ENCODE data around the gene C17orf50.

The C17orf50 gene

DNA sequence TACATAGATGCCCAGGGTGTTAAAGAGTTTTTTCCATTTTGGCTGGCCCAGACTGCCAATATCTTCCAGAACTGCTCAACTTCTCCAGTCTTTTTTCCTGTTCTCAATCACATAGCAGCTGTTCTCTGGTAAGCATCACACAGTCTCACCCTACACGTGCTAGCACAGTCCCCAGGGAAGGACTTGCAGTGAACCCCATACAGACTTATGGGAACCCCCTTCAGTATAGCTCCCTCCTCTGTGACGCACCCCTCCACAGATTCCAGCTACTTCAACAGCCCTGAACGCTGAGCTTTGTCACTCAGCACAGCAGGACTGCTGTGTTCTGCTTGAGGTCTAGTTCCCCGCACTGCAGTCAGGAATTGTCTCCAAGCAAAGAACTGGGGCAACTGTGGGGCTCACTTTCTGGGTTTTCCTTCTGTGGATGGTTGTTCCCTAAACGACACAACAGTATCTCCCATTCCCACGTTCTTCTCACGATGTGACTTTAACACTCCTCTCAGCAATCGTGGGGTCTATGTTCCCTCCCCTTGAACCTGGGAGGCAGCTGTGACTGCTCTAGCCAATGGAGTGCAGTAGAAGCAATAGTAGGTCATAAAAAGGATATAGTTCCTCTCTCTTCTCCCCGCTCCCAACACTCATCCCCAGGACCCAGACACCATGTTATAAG, 31.1 kb downstream of the C17orf50 start:
- no peak for DNase-seq

DNA sequence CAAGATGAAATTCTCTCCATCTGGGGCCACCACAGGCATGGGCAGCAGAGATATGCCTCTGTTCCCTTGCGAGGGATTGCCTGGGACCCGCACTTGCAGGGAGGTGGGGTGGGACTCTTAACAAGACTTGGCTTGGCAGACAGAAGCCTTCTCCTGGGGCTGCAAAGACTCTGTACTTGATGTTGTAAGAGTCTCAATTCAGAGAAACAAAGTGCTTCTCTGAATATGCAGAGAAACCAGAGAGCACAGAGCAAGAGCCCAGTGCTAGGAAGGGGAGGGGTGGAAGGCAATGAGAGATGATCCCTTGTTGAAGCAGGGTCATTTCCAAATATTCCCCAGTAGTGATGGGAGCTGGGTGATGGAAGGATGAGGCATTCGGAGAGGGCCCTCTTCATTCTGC, 32.6 kb downstream of the C17orf50 start:
- no peak for DNase-seq

DNA sequence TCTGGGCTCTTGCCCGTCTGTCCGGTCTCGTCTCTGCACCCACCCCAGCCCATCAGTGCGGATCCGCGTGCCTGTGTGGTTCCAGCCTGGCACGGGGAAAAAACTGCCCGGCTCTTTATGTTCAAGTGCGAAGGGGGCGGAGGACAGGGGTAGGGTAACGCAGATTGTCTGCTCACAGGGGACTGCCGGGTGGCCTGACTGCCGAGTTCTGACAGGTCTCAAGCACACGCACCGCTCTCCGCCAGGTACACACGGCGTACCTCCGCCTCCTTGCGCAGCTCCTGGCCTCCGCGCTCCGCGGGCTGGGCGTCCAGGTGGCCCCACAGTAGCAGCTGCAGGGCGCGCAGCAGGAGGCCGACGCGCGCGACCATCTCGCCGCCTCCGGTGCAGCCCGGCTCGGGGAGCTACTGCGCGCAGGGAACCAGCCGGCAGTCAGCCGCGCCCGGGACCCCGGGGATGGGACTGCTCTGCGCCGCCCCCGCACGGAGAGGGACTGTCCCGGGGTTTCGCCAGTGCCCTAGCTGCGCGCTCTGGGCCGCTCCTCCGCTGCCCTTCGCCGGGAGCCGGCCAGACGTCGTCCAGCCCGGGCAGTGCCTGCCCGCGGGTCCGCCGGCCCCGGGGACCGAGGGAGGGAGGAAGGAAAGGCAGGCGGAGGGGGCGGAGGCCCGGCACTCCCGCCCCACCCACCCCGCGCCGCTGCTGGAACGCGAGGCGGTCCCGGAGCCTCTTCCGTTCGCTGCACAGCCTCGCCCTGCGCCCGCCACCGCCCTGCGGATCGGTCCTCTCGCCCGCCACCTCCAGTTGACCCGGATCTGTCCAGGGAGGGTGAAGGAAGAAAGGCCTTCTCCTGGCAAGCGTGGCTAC, 34.6 kb downstream of the C17orf50 start, which contains the start of gene MMP28:
Gene MMP28 (minus strand): TSS at position 635 of the 864 bp plus-strand sequence. CDS start 264 bp downstream, at position 371.
- DNase-seq = peak; percentile 54

DNA sequence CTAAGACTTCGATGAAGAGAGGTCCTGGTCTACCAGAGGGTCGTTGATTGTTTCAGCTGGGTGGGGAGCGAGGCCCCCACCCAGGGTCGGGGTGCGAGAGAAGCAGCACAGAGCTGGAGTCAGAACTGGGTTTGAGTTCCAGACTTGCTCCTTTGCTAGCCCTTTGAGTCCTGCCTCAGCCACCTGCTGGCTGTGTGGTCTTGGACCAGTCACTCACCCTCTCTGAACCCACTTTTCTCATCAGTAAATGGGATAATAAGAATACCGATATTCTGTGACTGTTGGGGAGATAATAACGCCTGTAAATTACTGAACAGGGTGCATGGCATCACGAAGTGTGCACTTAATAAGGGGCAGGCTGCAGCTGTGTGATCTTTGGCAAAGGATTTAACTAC, 35.2 kb downstream of the C17orf50 start:
- no peak for DNase-seq

DNA sequence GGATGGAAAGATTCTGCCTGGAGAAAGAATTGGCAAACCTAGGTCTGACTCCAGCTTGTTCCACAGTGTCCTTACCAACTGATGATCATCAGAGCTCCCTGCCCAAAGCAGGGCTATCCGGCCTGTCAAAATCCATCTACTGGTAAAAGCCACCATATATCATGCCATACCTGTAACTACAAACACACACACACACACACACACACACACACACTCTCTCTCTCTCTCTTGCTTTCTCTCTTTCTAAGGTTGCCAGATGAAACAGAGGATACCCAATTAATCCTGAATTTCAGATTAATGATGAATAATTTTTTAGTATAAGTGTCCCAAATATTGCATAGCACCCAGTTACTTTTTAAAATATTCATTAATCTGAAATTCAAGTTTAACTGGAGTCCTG, 36.3 kb downstream of the C17orf50 start:
- DNase-seq = no peak

DNA sequence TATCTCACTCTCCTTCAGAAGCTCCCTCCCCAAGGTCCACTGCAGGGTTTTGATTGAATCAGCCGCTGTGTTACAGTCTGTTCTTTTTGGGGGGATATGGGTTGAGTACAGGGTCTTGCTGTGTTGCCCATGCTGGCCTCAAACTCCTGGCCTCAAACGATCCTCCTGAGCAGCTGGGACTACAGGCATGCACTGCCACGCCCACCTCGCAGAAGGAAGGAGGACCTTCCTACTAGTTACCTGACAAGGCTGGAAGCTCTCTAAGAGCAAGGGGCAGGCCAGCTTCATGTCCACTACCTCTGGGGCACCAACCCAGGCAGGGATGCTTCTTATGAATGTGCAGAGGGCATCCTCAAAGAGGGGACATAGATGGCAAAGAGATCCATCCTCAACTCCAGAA, 36.7 kb downstream of the C17orf50 start:
- no peak for DNase-seq

DNA sequence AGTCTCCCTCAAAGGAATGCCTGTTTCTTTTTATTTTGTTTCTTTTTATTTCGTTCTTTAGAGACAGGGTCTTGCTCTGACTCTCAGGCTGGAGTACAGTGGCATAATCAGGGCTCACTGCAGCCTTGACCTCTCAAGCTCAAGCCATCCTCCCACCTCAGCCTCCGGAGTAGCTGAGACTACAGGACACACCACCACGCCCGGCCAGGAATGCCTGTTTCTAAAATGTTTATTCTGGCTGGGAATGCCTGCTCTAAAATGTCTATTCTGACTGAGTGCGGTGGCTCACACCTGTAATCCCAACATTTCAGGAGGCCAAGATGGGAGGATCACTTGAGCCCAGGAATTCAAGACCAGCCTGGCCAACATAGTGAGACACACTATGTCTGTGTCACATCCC, 37.2 kb downstream of the C17orf50 start:
- no peak for DNase-seq

DNA sequence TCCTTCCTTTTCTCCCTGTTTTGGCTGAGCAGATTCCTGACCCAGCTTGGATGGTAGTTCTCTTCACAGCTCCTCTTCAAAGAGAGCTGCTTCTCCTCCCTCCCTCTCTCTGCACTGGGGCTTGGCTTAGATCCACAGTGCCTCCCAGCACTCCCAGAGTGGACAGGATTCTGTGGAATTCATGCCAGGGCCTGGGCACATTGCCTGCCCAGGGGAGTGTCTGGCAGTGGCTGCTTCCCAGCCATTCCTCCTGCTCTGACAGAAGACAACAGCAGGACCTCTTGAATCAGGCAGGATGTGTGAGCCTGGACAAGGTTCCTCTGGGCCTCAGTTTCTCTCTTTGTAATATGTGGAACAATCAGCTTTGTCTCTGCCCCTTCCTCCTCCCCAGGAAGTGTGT, 39.3 kb downstream of the C17orf50 start:
- DNase-seq = peak; percentile 10

DNA sequence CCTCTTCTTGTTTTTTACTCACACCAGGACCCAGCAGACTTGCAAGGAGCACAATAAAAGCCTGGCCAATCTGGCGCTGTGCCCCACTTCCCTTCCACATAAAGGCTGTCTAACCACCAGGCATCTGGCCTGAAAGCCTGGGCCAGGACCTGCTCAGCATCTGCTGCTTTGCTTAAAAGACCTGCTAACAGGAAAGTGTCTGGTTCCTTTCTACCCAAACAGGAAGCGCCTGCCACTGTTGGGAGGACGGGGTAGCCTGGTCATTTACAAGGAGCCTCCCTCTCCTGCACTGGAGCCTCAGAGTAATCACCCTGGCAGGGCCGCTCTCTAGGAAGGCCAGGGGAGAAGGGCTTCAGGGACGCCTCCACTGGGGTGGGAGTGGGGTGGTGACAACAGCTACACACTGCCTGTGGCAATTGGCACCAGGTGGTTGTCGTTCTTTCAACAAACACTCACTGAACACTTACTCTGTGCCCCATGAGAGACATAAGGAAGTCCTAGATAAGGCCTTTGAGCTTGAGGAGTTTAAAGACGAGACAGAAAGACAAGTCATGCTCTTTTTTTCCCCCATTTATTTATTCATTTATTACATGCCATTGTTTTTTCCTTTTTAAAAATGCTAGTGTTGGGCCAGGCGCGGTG, 41.0 kb downstream of the C17orf50 start:
- no peak for DNase-seq

DNA sequence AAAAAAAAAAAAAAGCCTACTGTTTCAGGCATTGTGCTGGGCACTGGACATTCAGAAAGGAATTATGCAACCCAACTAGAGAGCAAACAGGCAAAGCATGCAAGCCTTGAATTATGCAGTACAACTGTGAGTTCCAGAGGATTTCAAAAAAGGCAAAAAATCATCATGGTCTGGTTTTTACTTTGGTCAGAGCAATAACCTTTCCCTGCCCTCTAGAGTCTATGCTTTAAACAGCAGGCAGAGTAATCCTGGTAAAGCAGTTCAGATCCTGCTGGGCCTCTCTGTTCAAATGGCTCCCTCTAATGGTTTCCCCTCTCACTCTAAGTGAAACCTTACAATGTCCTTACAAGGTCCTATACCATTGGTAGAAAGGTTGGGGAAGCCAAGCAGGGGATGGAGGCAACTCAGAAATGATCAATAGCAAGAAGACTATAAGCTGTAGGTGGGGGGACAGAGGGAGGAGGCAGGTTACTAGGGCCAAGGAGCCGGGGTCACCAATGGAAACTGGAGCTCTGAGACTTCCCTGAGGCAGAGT, 44.0 kb downstream of the C17orf50 start:
- DNase-seq = peak; percentile 70

DNA sequence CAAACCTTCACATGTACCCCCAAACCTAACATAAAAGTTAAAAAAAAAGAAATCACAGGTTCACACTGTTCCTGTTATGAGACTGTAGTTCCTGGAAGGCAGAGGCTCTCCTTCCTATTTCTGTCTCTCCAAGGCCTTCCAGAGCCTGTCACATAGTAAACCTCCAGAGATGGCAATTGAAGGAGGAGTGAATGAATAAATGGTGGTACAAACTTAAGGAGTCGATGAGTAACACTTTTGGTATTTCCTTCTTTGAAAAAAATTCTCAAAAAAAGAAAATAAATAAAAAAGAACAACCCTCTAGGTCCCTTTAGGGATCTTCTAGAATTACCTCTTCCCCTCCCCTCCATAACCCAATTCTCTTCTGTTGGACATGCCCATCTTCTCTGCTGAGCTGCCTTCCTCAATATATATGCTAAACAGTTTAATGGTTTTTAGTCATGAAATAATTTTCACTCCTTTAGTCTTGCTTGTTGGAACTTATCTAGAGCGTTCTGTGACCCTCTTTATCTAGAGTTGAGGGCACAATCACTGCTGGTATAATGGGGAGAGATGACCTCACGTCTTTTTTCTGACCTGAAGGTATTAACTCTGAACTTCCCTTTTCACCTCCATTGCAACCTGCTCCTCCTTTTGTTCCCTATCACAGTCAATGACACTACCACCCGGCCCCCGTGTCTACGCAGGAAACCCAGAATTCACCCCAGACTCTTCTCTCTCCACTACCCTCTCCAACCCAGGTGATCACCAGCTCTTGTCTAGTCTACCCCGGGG, 46.9 kb downstream of the C17orf50 start:
- no peak for DNase-seq

DNA sequence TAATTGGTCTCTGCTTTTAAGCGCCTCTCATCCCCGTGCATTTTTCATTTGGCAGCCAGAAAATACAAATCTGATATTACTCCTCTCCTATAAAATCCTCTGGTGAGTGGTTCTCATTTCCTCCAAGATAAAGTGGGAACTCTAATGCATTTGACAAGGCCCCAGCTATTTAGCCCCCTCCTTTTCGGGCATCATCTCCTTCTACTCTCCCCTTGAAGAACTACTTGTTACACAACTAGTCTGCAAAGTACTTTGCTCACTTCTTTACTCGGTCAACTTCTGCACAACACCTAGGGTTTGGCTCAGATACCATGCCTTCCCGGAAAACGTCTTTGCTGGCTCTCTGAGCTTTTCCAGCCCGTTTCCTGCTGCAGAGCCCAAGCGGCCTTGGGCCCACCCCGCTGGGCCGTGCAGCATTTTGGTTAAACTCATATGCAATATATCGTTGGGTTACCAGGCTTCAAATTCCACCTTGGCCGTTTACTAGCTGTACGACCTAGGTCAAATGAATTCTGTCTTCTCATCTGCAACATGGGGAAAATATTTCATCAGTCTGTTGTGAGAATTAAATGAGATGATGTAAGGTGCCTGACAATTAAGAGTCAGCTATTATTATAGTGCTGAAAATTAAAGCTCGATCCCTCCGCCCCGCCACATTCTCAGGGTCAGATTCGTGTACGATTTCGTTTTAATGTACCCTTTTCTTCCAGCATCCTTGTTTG, 47.7 kb downstream of the C17orf50 start:
- no peak for DNase-seq

DNA sequence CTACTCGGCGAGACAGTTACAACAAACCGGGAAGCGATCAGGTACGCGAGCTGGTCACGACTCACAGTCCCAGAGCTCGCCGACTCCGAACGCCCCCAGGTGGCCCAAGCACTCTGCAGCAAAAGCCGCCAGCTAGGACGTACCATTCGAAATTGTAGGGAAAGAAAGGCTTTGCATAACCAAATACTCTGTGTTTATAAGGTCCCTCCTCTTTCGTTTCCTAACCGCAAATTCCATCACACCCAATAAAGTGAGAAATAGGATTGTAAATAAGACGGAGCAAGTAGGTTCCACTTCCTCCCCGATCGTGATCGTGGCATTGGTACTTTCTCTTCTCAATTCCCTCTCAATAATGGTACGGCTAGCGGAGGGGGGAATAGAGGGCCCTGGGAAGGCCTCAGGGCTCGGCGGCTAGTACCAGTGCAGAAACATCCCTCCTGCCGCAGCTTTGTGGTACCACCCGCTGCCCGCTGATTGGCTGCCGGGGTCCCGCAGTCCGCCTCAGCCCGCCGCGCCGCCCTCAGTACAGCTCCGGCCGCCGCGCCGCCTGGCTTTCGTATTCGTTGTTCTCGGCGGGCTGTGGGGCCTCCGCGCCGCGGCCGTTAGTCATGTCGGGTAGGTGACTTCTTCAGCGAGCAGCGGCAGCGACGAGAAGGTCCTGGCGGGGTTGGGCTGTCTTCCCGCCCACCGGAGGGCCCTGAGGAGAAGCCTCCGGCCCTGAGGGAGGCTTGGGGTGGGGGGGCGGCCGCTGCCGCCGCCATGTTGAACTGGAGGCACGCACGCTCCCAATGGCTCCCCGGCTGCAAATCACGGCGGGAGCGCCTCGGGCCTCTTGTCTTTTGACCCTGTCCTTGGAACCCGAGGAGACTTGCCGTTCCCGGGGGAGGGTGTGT, 48.5 kb downstream of the C17orf50 start, which contains the start of gene TAF15:
Gene TAF15 (plus strand): TSS at position 523 of the 893 bp plus-strand sequence. CDS start 86 bp downstream, at position 609.
- DNase-seq = peak; percentile 96

DNA sequence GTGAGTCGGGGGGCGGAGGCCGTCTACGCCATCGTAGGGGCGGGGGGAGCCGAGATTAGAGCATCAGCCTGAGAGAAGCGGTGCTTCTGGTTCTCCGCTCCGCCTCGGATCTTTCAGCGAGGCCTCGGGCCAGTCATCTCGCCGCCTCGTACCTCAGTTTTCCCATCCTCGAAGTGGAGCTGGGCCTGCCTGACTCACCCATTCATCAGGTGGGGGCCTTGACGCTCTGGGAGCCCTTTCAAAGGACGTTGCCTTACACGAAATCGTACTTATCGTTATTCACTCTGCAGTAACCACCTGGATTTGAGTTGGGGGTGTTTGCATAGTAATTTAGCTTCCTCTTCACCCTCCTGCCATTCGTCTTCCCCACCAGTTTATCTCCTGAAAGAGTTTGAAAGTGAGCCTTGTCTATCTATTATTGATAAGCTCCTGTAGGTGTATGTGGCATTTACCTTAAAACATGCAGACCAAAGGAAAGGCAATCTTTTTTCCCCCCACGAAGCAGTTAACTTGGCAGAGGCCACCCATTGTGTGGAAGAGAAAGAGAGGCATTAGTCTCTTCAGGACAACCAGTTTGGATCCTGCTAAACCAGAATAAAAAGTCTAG, 49.3 kb downstream of the C17orf50 start:
- no peak for DNase-seq

DNA sequence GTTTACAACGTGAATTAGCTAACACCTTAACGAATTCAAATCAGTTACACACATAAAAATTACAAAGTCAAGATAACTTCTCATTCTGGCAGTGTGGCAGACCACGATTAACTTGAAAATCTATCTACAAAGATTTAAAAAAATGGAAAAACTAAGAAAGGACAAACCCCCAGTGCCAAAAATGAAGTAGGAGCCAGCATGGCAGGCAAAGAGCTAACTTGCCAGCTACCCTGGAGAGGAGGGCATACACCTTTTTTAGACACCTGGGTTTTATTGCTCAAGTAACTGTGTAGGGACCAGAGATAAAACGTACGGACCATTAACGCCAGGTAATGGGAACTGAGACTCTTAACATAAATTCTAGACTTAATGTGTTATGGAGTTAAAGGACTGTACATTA, 51.1 kb downstream of the C17orf50 start:
- no peak for DNase-seq

DNA sequence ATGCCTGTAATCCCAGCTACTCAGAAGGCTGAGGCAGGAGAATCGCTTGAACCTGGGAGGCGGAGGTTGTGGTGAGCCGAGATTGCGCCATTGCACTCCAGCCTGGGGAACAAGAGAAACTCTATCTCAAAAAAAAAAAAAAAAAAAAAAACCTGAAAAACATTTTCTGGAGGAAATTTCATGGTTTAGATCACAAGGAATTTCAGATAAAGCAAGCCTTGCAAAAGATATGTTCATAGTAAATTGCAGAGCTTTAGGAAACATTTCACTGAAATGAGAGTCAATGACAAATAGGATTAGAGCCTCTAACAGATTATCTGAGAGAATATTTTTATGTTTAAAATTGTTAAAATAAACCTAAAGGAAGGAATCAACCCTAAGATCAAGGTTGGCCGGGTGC, 51.8 kb downstream of the C17orf50 start:
- no peak for DNase-seq
